HCT116 (cell line): ENCODE measurements around the gene MRPS27.
"Not testable (repeated sequence)": the region's sequence is repeated elsewhere in the genome, so short reads cannot be mapped to it uniquely, and the experiment has no call there.

ENCODE experiments used
- EZH2 ChIP-seq: fragments of 200-600 bp; sonication (generic); IDR thresholded peaks from 2 replicates; pipeline ENCODE4 v1.6.1; 2017; ENCODE audit warnings: antibody characterized with exemption, mixed run types
- EZH2phosphoT487 ChIP-seq: fragments of 200-600 bp; IDR thresholded peaks from 2 replicates; pipeline ENCODE4 v1.6.1; 2018; ENCODE audit warnings: antibody characterized with exemption, borderline replicate concordance
- JUND ChIP-seq: IDR thresholded peaks from 2 replicates; pipeline ENCODE4 v1.6.1; 2012
- POLR2A ChIP-seq: IDR thresholded peaks from 2 replicates; pipeline ENCODE4 v1.7.0; 2011; ENCODE audit warnings: borderline replicate concordance; ENCODE audit not compliant: insufficient read depth, insufficient read length; ENCODE audit errors: extremely low read depth
- POLR2AphosphoS5 ChIP-seq: IDR thresholded peaks from 2 replicates; pipeline ENCODE4 v1.6.1; 2011; ENCODE audit warnings: mild to moderate bottlenecking, low read depth, low read length, moderate library complexity
- SP1 ChIP-seq: IDR thresholded peaks from 2 replicates; pipeline ENCODE4 v1.6.1; 2012; ENCODE audit warnings: low read depth
- TF ChIP-seq, protein P1 (sequence below), 3 experiments: fragments of 200-600 bp in 1 of 3; sonication (generic) in 1 of 3; IDR thresholded peaks in 2 of 3; conservative IDR thresholded peaks in 1 of 3; 2 replicates each; pipeline ENCODE4 v1.5.1; 2012 to 2017; ENCODE audit warnings: low read depth in 2 of 3, low read length in 2 of 3, antibody characterized with exemption in 1 of 3, borderline replicate concordance in 1 of 3, control low read depth in 1 of 3, mild to moderate bottlenecking in 1 of 3, mixed read lengths in 1 of 3, mixed run types in 1 of 3, moderate library complexity in 1 of 3; ENCODE audit not compliant: insufficient read depth in 1 of 3
- TF ChIP-seq, protein P2 (sequence below): IDR thresholded peaks from 2 replicates; pipeline ENCODE4 v1.6.1; 2012; ENCODE audit warnings: low read depth
- TF ChIP-seq, protein P3 (sequence below): IDR thresholded peaks from 2 replicates; pipeline ENCODE4 v1.6.1; 2011; ENCODE audit warnings: mild to moderate bottlenecking, low read length, moderate library complexity; ENCODE audit not compliant: insufficient replicate concordance; ENCODE audit errors: extremely low read depth

DNA sequence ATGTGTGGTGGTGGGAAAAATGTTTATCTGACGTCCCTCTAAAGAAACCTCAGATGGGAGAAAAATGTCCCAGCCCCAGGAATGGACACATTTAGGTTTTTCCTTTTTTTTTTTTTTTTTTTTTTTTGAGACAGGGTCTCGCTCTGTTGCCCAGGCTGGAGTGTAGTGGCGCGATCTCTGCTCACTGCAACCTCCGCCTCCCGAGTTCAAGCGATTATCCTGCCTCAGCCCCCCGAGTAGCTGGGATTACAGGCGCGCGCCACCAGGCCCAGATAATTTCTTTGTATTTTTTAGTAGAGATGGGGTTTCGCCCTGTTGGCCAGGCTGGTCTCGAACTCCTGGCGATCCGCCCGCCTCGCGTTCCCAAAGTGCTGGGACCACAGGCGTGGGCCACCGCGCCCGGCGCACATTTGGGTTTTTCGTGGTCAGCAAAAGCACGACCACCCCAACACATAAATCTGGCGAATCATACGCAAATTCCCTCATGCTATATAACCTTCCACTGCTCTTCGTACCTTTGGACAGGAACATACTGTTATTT is 535 bp downstream of the MRPS27 start:
- TF ChIP-seq SP1, POLR2A, EZH2phosphoT487, EZH2, POLR2AphosphoS5, JUND: not testable (repeated sequence)
- TF ChIP-seq, protein P1, sequence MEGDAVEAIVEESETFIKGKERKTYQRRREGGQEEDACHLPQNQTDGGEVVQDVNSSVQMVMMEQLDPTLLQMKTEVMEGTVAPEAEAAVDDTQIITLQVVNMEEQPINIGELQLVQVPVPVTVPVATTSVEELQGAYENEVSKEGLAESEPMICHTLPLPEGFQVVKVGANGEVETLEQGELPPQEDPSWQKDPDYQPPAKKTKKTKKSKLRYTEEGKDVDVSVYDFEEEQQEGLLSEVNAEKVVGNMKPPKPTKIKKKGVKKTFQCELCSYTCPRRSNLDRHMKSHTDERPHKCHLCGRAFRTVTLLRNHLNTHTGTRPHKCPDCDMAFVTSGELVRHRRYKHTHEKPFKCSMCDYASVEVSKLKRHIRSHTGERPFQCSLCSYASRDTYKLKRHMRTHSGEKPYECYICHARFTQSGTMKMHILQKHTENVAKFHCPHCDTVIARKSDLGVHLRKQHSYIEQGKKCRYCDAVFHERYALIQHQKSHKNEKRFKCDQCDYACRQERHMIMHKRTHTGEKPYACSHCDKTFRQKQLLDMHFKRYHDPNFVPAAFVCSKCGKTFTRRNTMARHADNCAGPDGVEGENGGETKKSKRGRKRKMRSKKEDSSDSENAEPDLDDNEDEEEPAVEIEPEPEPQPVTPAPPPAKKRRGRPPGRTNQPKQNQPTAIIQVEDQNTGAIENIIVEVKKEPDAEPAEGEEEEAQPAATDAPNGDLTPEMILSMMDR (IDR thresholded peaks at IDR 0.05 in 2 of 3, conservative IDR thresholded peaks at IDR 0.05 in 1 of 3; ENCODE audit: borderline replicate concordance in 1 of 3, insufficient read depth in 1 of 3, low read depth in 2 of 3, low read length in 2 of 3): not testable (repeated sequence)
- TF ChIP-seq, protein P2, sequence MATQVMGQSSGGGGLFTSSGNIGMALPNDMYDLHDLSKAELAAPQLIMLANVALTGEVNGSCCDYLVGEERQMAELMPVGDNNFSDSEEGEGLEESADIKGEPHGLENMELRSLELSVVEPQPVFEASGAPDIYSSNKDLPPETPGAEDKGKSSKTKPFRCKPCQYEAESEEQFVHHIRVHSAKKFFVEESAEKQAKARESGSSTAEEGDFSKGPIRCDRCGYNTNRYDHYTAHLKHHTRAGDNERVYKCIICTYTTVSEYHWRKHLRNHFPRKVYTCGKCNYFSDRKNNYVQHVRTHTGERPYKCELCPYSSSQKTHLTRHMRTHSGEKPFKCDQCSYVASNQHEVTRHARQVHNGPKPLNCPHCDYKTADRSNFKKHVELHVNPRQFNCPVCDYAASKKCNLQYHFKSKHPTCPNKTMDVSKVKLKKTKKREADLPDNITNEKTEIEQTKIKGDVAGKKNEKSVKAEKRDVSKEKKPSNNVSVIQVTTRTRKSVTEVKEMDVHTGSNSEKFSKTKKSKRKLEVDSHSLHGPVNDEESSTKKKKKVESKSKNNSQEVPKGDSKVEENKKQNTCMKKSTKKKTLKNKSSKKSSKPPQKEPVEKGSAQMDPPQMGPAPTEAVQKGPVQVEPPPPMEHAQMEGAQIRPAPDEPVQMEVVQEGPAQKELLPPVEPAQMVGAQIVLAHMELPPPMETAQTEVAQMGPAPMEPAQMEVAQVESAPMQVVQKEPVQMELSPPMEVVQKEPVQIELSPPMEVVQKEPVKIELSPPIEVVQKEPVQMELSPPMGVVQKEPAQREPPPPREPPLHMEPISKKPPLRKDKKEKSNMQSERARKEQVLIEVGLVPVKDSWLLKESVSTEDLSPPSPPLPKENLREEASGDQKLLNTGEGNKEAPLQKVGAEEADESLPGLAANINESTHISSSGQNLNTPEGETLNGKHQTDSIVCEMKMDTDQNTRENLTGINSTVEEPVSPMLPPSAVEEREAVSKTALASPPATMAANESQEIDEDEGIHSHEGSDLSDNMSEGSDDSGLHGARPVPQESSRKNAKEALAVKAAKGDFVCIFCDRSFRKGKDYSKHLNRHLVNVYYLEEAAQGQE: not testable (repeated sequence)
- TF ChIP-seq, protein P3, sequence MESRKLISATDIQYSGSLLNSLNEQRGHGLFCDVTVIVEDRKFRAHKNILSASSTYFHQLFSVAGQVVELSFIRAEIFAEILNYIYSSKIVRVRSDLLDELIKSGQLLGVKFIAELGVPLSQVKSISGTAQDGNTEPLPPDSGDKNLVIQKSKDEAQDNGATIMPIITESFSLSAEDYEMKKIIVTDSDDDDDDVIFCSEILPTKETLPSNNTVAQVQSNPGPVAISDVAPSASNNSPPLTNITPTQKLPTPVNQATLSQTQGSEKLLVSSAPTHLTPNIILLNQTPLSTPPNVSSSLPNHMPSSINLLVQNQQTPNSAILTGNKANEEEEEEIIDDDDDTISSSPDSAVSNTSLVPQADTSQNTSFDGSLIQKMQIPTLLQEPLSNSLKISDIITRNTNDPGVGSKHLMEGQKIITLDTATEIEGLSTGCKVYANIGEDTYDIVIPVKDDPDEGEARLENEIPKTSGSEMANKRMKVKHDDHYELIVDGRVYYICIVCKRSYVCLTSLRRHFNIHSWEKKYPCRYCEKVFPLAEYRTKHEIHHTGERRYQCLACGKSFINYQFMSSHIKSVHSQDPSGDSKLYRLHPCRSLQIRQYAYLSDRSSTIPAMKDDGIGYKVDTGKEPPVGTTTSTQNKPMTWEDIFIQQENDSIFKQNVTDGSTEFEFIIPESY: not testable (repeated sequence)
